ENCODE data around the gene TNS1.

TNS1 gene

GRCh38 chr2:217958884-217959225 lies 43.9 kb downstream of the TNS1 start:
- FAIRE-seq (no peak), DNase-seq (ENCODE audit: low spot score) (no peak)

- no peak for DNase-seq (ENCODE audit: low spot score)
- FAIRE-seq, result no peak
These were observed 44.5 kb downstream of the TNS1 start for GRCh38 chr2:217958206-217958883.

GRCh38 chr2:217956586-217957457 lies 46.0 kb downstream of the TNS1 start:
- DNase-seq (ENCODE audit: low spot score) (no peak), FAIRE-seq (no peak)

- DNase-seq (ENCODE audit: low spot score) (no peak), FAIRE-seq (no peak)
These were observed 46.8 kb downstream of the TNS1 start for GRCh38 chr2:217955881-217956493.

GRCh38 chr2:217954971-217955740 lies 47.6 kb downstream of the TNS1 start:
- no peak for DNase-seq (ENCODE audit: low spot score)
- no peak for FAIRE-seq

- DNase-seq (ENCODE audit: low spot score), result no peak
- no peak for FAIRE-seq
These were observed 48.3 kb downstream of the TNS1 start for GRCh38 chr2:217954469-217954868.

- DNase-seq (ENCODE audit: low spot score) (no peak), FAIRE-seq (no peak)
These were observed 48.7 kb downstream of the TNS1 start for GRCh38 chr2:217954051-217954450.

GRCh38 chr2:217953531-217953932 lies 49.3 kb downstream of the TNS1 start:
- no peak for FAIRE-seq
- DNase-seq (ENCODE audit: low spot score), result no peak

- no peak for DNase-seq (ENCODE audit: low spot score)
- FAIRE-seq, result no peak
These were observed 49.7 kb downstream of the TNS1 start for GRCh38 chr2:217953011-217953481.

- FAIRE-seq (no peak), DNase-seq (ENCODE audit: low spot score) (no peak)
These were observed 50.4 kb downstream of the TNS1 start for GRCh38 chr2:217952409-217952808.

- DNase-seq (ENCODE audit: low spot score) (no peak), FAIRE-seq (no peak)
These were observed 51.1 kb downstream of the TNS1 start for GRCh38 chr2:217951521-217952247.

- FAIRE-seq (no peak), DNase-seq (ENCODE audit: low spot score) (no peak)
These were observed 51.7 kb downstream of the TNS1 start for GRCh38 chr2:217951091-217951490.

GRCh38 chr2:217950401-217950871 lies 52.4 kb downstream of the TNS1 start:
- FAIRE-seq, result no peak
- no peak for DNase-seq (ENCODE audit: low spot score)

GRCh38 chr2:217949447-217949846 lies 53.3 kb downstream of the TNS1 start:
- DNase-seq (ENCODE audit: low spot score) (no peak), FAIRE-seq (no peak)

GRCh38 chr2:217948897-217949296 lies 53.9 kb downstream of the TNS1 start:
- FAIRE-seq (no peak), DNase-seq (ENCODE audit: low spot score) (no peak)

GRCh38 chr2:217948351-217948791 lies 54.4 kb downstream of the TNS1 start:
- no peak for FAIRE-seq
- no peak for DNase-seq (ENCODE audit: low spot score)

- no peak for FAIRE-seq
These were observed 55.1 kb downstream of the TNS1 start for GRCh38 chr2:217947383-217948350.

GRCh38 chr2:217946051-217946450 lies 56.7 kb downstream of the TNS1 start:
- DNase-seq (ENCODE audit: low spot score) (no peak), FAIRE-seq (no peak)

More at GRCh38 chr2:217947383-217948350, 55.1 kb downstream of the TNS1 start:
- DNase-seq (ENCODE audit: low spot score), result no peak

- DNase-seq (ENCODE audit: low spot score) (no peak), FAIRE-seq (no peak)
These were observed 57.3 kb downstream of the TNS1 start for GRCh38 chr2:217945530-217945929.

Measured in urothelium cell line (cell line).